ENCODE data around the gene TESPA1.

Gene TESPA1

DNA sequence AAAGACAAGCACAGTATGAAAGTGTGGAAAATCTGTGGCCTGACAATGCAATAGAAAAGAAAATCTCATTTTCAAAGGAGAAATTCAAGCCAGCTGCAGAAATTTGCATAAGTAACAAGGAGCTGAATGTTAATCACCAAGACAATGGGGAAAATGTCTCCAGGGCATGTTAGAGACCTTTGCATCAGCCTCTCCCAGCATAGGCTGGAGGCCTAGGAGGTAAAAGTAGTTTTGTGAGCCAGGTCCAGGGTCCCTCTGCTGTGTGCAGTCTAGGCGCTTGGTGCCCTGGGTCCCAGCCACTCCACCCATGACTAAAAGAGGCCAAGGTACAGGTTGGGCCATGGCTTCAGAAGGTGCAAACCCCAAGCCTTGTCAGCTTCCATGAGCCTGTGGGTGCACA lies 58.3 kb downstream of the TESPA1 start:
- TF ChIP-seq POLR2A (IDR thresholded peaks at IDR 0.05; ENCODE audit: low read length) = no peak
- no peak for TF ChIP-seq GATA1 (IDR thresholded peaks at IDR 0.05; ENCODE audit: low read depth, low read length)
- no peak for DNase-seq

DNA sequence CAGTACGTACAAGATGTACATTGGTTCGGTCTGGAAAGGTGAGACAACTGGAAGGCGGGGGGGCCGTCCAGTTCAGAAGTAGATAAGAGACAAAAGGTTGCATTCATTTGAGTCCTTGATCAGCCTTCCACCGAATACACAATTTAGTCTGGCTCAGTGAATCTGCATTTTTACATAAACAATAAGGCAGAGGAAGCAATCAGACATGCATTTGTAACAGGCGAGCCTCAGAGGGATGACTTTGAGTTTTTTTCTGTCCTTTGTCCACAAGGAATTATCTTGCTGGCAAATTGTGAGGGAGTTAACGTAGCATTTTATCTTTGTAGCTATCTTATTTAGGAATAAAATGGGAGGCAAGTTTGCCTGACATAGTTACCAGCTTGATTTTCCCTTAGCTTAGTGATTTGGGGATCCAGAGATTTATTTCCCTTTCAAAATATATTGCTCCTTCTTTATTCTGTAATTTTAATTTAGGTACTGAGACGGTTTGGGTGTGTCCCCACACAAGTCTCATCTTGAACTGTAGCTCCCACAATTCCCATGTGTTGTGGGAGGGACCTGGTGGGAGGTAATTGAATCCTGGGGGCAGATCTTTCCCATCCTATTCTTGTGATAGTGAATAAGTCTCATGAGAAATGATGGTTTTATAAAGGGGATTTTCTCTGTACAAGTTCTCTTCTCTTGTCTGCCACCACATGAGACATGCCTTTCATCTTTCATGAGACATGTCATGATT lies 59.4 kb downstream of the TESPA1 start:
- no peak for TF ChIP-seq POLR2A (IDR thresholded peaks at IDR 0.05; ENCODE audit: low read length)
- no peak for TF ChIP-seq GATA1 (IDR thresholded peaks at IDR 0.05; ENCODE audit: low read depth, low read length)
- DNase-seq = no peak

DNA sequence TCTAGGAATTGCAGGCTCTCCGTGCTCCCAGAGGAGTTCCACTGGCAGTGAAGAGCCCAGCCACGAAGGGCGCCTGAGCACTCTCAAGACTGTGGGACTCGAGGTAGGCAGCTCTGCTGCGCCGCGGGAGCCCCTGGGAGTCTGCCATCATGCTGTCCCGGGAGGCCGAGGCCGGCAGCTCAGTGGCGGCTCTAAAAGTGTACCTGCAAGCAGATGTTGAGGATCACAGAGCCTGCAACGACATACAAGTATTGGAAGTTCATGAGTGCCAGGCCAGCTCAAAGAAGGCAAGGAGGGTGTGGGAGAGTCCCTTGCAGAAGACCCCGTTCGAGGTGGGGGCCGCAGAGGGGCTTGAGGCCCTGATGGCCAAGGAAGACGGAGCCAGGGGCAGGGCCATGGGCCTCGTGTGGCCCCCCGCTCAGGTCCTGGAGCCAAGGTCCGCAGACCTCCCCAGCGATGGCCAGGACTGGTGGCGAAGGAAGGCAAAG lies 67.5 kb downstream of the TESPA1 start:
- DNase-seq = no peak
- TF ChIP-seq POLR2A (IDR thresholded peaks at IDR 0.05; ENCODE audit: low read length) = no peak
- TF ChIP-seq GATA1 (IDR thresholded peaks at IDR 0.05; ENCODE audit: low read depth, low read length) = no peak

Data from erythroblast (primary cell).